Left lung (tissue), 10 donors: Measurements from ENCODE around the gene THBD. TPM values are rescaled to one million over a fixed set of nuclear protein-coding genes. Genes with fewer than 3 reads are reported as not detected.

Experiments used
- ATAC-seq: fragments of 200-7000 bp; cut with Tn5 transposase; one replicate; pipeline ENCODE4 v1.9.1; 2020; ENCODE audit warnings: moderate library complexity
- DNase-seq, 4 donors: peaks; one replicate each; pipeline ENCODE4 v3.0.0-alpha.2; 2013 to 2020
- H3K27ac ChIP-seq, 2 donors: fragments of 200-600 bp; sonication (generic) in 1 of 2; one replicate each; pipeline versions ENCODE4 v1.5.0 to v1.8.0; 2020 to 2021
- H3K27me3 ChIP-seq, 2 donors: fragments of 200-600 bp; sonication (generic) in 1 of 2; one replicate each; pipeline versions ENCODE4 v1.5.0 to v1.8.0; 2020 to 2021
- H3K36me3 ChIP-seq, 2 donors: fragments of 200-600 bp; sonication (generic) in 1 of 2; one replicate each; pipeline versions ENCODE4 v1.5.0 to v1.8.0; 2020 to 2021
- H3K4me1 ChIP-seq, 2 donors: fragments of 200-600 bp; one replicate each; pipeline ENCODE4 v1.8.0; 2021
- H3K4me3 ChIP-seq, 2 donors: fragments of 200-600 bp; sonication (generic) in 1 of 2; one replicate each; pipeline versions ENCODE4 v1.5.0 to v1.8.0; 2020 to 2021; ENCODE audit warnings: mild to moderate bottlenecking in 1 of 2
- H3K9me3 ChIP-seq, 2 donors: fragments of 200-600 bp; sonication (generic) in 1 of 2; one replicate each; pipeline versions ENCODE4 v1.5.0 to v1.8.0; 2020 to 2021
- intact Hi-C, 2 donors: fragments of 100-400 bp; cut with DNase I; formaldehyde crosslinking; loops; one replicate each; pipeline versions ENCODE4 v1.11.2 to v1.14.2; 2022
- polyA plus RNA-seq, 6 donors: library from polyadenylated mRNA; unstranded; fragments of 120-200 nt; gene quantifications; one replicate each; pipeline ENCODE4 v1.2.1, GENCODE V29; 2013; ENCODE audit not compliant: insufficient read length in 6 of 6
- total RNA-seq, 2 donors: library from RNA; stranded (reverse); fragmentation: NEBNext Ultra II Directional; extraction: Animal tissue kit (Norgen Biotek cat#: 25700); gene quantifications; one replicate each; pipeline ENCODE4 v1.2.1, GENCODE V29; 2021
- TF ChIP-seq, protein P1 (sequence below), 2 donors: fragments of 200-600 bp; sonication (generic) in 1 of 2; IDR thresholded peaks; one replicate each; pipeline versions ENCODE4 v1.5.0 to v1.8.0; 2021; ENCODE audit warnings: antibody characterized with exemption in 2 of 2
- donor health status: DM: no; HTN: yes; CAD: no.
- donor health status: DM: no; HTN: no; CAD: no.

THBD gene
- total and polyA plus RNA-seq, 8 donors: 27.3 to 77.4 (median 47.2) TPM

DNA sequence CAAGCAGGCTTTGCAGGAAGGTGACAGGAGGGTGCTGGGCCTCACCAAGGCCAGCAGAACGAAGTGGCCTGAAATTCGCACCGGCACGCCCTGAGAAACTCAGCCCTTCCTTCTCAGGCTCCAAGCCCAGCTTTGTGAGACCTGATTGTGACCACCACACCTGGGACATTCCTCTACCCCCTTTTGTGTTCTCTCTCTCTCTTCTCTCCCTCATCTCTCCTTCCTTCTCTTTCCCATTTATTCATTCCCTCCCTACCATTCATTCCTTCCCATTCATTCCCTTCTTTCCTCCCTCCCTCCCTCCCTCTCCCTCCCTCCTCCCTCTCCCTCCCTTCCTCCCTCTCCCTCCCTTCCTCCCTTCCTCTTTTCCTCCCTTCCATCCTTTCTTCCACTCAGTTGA is 27.8 kb upstream of the THBD start:
- peaks cover 0 to 47% of the 10 kb centered on the region in 2 donors for H3K4me1 ChIP-seq
- H3K27ac ChIP-seq: no peak overlapping the region
- no peaks in the 10 kb centered on the region for H3K27me3 ChIP-seq
- H3K9me3 ChIP-seq: no peaks in the 10 kb centered on the region
- intact Hi-C loops: no loop called here
- no peak for ATAC-seq
- no peak for DNase-seq
- peaks cover 0 to 4% of the 10 kb centered on the region in 2 donors for H3K36me3 ChIP-seq
- no peak overlapping the region for H3K4me3 ChIP-seq
- TF ChIP-seq, protein P1, sequence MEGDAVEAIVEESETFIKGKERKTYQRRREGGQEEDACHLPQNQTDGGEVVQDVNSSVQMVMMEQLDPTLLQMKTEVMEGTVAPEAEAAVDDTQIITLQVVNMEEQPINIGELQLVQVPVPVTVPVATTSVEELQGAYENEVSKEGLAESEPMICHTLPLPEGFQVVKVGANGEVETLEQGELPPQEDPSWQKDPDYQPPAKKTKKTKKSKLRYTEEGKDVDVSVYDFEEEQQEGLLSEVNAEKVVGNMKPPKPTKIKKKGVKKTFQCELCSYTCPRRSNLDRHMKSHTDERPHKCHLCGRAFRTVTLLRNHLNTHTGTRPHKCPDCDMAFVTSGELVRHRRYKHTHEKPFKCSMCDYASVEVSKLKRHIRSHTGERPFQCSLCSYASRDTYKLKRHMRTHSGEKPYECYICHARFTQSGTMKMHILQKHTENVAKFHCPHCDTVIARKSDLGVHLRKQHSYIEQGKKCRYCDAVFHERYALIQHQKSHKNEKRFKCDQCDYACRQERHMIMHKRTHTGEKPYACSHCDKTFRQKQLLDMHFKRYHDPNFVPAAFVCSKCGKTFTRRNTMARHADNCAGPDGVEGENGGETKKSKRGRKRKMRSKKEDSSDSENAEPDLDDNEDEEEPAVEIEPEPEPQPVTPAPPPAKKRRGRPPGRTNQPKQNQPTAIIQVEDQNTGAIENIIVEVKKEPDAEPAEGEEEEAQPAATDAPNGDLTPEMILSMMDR (IDR thresholded peaks at IDR 0.05): no peak

- no peaks in the 10 kb centered on the region for H3K36me3 ChIP-seq
These were observed 24.6 kb upstream of the THBD start for GRCh38 chr20:23074052-23074451.

GRCh38 chr20:23072892-23073586 is 23.6 kb upstream of the THBD start:
- peaks cover 0 to 5% of the 10 kb centered on the region in 2 donors for H3K4me1 ChIP-seq
- TF ChIP-seq, protein P1 (IDR thresholded peaks at IDR 0.05): no peak
- no peak for DNase-seq
- intact Hi-C loops: no loop called here
- H3K36me3 ChIP-seq: no peaks in the 10 kb centered on the region
- no peaks in the 10 kb centered on the region for H3K27me3 ChIP-seq
- no peak for ATAC-seq
- no peak overlapping the region for H3K4me3 ChIP-seq
- H3K9me3 ChIP-seq: no peaks in the 10 kb centered on the region
- no peak overlapping the region for H3K27ac ChIP-seq

More at GRCh38 chr20:23074052-23074451, 24.6 kb upstream of the THBD start:
- H3K27ac ChIP-seq: no peak overlapping the region
- TF ChIP-seq, protein P1 (IDR thresholded peaks at IDR 0.05): no peak
- intact Hi-C loops: no loop called here
- H3K4me3 ChIP-seq: no peak overlapping the region
- ATAC-seq (no peak), DNase-seq (no peak)
- no peaks in the 10 kb centered on the region for H3K27me3 ChIP-seq
- H3K4me1 ChIP-seq: peaks cover 0 to 15% of the 10 kb centered on the region in 2 donors
- H3K9me3 ChIP-seq: no peaks in the 10 kb centered on the region

DNA sequence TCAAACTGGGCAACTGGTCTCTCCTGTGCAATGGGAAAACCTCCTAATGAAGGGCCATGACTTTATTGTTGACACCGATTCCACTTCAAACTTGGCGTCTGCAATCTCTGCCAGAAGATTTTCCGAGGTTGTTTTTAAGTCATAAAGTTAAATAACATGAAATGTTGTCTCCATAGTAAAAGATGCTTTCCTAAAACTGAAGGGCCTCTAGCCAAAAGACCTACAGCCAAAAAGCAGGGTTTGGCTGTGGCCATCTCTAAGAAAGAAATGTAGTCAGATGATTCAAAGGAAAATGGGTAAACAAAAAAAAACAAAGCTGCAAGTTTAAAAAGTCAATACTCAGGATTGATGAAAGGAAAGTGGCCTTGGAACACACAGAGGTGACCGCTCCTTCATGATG is 22.5 kb upstream of the THBD start:
- no peak for DNase-seq
- ATAC-seq: no peak
- Histone ChIP-seq H3K27me3 (no peaks in the 10 kb centered on the region), H3K27ac (no peak overlapping the region), H3K4me3 (no peak overlapping the region), H3K36me3 (no peaks in the 10 kb centered on the region), H3K9me3 (no peaks in the 10 kb centered on the region), H3K4me1 (no peaks in the 10 kb centered on the region)
- intact Hi-C loops: no loop called here
- TF ChIP-seq, protein P1 (IDR thresholded peaks at IDR 0.05): no peak

GRCh38 chr20:23071398-23071797 is 21.9 kb upstream of the THBD start:
- Histone ChIP-seq H3K4me3 (no peak overlapping the region), H3K27ac (no peak overlapping the region), H3K27me3 (no peaks in the 10 kb centered on the region), H3K9me3 (no peaks in the 10 kb centered on the region), H3K4me1 (no peaks in the 10 kb centered on the region), H3K36me3 (no peaks in the 10 kb centered on the region)
- no peak for DNase-seq
- intact Hi-C loops: no loop called here
- no peak for ATAC-seq
- TF ChIP-seq, protein P1 (IDR thresholded peaks at IDR 0.05): no peak
